Occipital lobe (tissue), 2 donors: Measurements from ENCODE around the gene MOCOS. TPM values are rescaled to one million over a fixed set of nuclear protein-coding genes. Genes with fewer than 3 reads are reported as not detected.

Experiments used
- DNase-seq: peaks from one replicate; lab custom pipeline; 2025; lab: John Stamatoyannopoulos, UW
- total RNA-seq: library from RNA; depleted of rRNA; stranded (reverse); fragments of >200 nt; gene quantifications from one replicate; pipeline ENCODE4 v1.2.3, GENCODE V29; 2014

Gene MOCOS
- total RNA-seq, 1 donor from 2014 or later = 0.16 TPM

- no peak for DNase-seq
These were observed 77.7 kb downstream of the MOCOS start for GRCh38 chr18:36265015-36265414.

- no peak for DNase-seq
These were observed 81.9 kb downstream of the MOCOS start for GRCh38 chr18:36269157-36269556.

GRCh38 chr18:36271153-36271552 lies 83.9 kb downstream of the MOCOS start:
- no peak for DNase-seq

GRCh38 chr18:36273347-36273746 lies 86.0 kb downstream of the MOCOS start:
- no peak for DNase-seq

GRCh38 chr18:36274083-36274715 lies 86.9 kb downstream of the MOCOS start:
- DNase-seq = no peak

- DNase-seq = no peak
These were observed 88.3 kb downstream of the MOCOS start for GRCh38 chr18:36275561-36275960.

- no peak for DNase-seq
These were observed 91.7 kb downstream of the MOCOS start for GRCh38 chr18:36279001-36279400.

- no peak for DNase-seq
These were observed 94.6 kb downstream of the MOCOS start for GRCh38 chr18:36281936-36282335.

GRCh38 chr18:36283448-36283847 lies 96.2 kb downstream of the MOCOS start:
- DNase-seq = no peak

GRCh38 chr18:36284268-36284667 lies 97.0 kb downstream of the MOCOS start:
- DNase-seq = no peak

- DNase-seq = no peak
These were observed 97.5 kb downstream of the MOCOS start for GRCh38 chr18:36284671-36285295.

GRCh38 chr18:36287653-36288052 lies 100.4 kb downstream of the MOCOS start:
- no peak for DNase-seq

GRCh38 chr18:36288689-36289088 lies 101.4 kb downstream of the MOCOS start:
- no peak for DNase-seq

GRCh38 chr18:36294031-36294430 lies 106.7 kb downstream of the MOCOS start:
- DNase-seq = no peak

- no peak for DNase-seq
These were observed 107.9 kb downstream of the MOCOS start for GRCh38 chr18:36295214-36295613.

GRCh38 chr18:36295880-36296301 lies 108.6 kb downstream of the MOCOS start:
- DNase-seq = no peak

- DNase-seq = peak; percentile 79
These were observed 109.5 kb downstream of the MOCOS start for GRCh38 chr18:36296650-36297416.

- DNase-seq = peak; percentile 66
These were observed 110.3 kb downstream of the MOCOS start, which contains the start of gene FHOD3 for GRCh38 chr18:36297417-36298125. FHOD3 (plus strand) TSS chr18:36297713; CDS start chr18:36297836, 123 bp downstream.

- peak; percentile 35 for DNase-seq
These were observed 110.9 kb downstream of the MOCOS start for GRCh38 chr18:36298126-36298741.

GRCh38 chr18:36299015-36299414 lies 111.7 kb downstream of the MOCOS start:
- no peak for DNase-seq

GRCh38 chr18:36300211-36300610 lies 112.9 kb downstream of the MOCOS start:
- no peak for DNase-seq
